GM12801 (cell line): ENCODE measurements around the gene HPSE2.

ENCODE experiments used
- TF ChIP-seq, protein P1 (sequence below): IDR thresholded peaks from one replicate; pipeline ENCODE4 v1.5.1; 2011; ENCODE audit warnings: control low read depth; ENCODE audit not compliant: insufficient read length; ENCODE audit errors: extremely low read depth

The HPSE2 gene

DNA sequence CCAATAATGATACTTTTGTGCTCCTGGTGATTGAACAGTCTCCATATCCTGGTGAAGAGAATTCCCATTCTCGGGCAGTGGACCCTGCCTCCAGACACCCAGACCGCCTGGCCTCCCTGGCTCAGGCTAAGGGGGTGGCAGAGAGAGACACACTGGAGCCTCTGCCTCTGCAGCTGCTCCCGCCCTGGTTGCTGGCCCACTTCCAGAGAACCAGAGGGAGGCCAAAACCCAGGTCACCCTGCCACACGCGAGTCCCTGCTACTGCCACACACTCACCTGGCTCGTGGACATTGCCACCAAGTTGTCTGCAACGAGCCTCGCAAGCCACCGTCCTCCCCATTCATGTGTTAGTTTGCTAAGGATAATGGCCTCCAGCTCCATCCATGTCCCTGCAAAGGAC lies 221.8 kb downstream of the HPSE2 start:
- TF ChIP-seq, protein P1, sequence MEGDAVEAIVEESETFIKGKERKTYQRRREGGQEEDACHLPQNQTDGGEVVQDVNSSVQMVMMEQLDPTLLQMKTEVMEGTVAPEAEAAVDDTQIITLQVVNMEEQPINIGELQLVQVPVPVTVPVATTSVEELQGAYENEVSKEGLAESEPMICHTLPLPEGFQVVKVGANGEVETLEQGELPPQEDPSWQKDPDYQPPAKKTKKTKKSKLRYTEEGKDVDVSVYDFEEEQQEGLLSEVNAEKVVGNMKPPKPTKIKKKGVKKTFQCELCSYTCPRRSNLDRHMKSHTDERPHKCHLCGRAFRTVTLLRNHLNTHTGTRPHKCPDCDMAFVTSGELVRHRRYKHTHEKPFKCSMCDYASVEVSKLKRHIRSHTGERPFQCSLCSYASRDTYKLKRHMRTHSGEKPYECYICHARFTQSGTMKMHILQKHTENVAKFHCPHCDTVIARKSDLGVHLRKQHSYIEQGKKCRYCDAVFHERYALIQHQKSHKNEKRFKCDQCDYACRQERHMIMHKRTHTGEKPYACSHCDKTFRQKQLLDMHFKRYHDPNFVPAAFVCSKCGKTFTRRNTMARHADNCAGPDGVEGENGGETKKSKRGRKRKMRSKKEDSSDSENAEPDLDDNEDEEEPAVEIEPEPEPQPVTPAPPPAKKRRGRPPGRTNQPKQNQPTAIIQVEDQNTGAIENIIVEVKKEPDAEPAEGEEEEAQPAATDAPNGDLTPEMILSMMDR, result no peak

DNA sequence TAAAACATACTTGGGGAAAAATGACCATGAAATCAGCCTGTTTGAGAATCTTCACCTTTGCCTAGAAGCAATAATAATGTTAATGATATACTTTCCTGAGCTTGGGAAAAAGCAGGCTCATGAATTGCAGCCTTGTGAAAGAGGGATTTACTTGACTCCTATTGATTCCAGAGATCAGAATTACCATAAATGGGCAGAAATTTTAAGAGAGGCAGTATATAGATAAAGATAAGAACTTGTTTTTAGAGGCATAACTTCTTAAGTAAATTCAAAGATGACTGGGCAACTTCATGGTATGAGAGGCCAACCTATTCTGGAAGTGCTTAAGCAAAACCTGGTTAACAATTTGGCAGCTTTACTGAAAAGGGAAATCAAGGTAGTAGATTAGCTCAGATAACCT lies 225.4 kb downstream of the HPSE2 start:
- TF ChIP-seq, protein P1, result no peak

DNA sequence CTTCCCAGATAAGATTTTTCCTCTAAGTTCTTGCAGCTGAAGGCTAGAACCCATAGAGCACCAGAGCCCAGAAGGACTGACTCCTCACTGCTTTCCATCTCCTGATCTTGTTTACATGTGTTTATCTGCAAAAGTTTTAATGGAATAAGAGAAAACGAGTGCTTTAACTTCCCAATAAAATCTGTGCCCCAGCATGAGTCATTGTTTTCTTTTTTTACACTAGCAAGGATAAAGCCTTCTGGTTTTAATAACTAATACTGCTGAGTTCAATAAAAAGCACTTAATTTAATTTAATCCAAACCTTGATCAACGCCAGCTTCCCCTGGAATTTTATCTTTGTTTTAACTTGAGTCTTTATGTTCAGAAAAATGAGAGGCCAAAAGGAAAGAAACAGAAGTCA lies 227.6 kb downstream of the HPSE2 start:
- TF ChIP-seq, protein P1, result no peak

DNA sequence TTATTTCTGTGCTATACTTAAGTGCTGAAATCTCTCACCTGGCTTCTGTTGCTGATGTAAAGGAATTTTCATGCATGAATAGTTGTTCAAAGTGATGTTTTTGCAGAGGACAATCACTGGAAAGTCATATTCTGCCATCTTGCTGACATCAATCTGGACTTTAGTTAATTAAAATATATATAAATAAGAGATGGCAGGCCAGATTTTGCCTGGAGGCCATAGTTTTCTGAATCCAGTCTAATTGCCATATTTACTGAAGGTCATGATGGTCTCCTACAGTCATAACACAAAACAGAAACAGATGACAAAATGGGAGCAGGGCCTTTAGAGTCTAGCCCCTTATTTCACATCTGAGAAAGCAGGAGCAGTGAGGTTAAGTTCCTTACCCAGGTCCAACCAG lies 228.2 kb downstream of the HPSE2 start:
- TF ChIP-seq, protein P1, result no peak

DNA sequence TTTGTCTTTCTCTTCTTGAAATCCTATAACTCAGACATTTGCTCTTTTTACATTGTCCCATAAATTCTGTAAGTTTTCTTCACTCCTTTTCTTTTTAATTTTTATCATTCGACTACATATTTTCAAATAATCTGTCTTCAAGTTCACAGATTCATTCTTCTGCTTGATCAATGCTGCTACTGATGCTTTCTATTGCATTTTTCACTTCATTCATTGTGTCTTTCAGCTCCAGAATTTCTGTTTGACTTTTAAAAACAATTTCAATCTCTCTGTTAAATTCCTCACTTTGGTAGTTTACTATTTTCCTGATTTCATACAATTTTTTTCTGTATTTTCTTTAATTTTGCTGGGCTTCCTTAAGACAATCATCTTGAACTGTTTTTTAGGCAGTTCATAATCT lies 230.4 kb downstream of the HPSE2 start:
- TF ChIP-seq, protein P1, result no peak

DNA sequence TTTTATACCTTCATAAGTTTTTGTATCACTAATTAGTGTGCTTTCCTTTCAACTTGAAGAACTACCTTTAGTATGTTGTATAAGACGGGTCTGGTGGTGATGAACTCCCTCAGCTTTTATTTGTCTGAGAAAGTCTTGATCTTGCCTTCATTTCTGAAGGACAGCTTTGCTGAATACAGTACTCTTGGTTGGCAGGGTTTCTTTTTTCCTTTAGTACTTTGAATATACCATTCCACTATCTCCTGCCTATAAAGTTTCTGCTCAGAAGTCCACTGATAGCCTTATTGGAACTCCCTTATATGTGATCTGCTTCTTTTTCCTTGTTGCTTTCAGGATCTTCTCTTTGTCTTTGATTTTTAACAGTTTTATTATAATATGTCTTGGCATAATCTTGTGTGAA lies 230.9 kb downstream of the HPSE2 start:
- TF ChIP-seq, protein P1, result no peak

DNA sequence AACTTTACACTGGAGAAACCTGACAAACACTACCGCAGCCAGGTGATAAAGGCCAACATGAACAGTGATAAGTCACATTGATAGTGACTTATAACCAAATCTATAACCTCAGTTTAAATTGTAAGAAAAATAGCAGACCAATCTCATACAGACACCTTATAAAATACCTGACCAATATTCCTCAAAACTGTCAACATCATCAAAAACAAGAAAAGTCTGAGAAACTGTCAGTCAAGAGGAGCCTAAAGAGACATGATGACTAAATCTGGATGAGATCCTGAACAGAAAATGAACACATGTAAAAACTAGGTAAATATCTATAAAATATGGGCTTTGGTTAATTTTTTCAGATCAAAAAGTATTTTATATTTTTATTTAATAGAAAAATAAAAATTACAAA lies 233.3 kb downstream of the HPSE2 start:
- TF ChIP-seq, protein P1, result no peak

DNA sequence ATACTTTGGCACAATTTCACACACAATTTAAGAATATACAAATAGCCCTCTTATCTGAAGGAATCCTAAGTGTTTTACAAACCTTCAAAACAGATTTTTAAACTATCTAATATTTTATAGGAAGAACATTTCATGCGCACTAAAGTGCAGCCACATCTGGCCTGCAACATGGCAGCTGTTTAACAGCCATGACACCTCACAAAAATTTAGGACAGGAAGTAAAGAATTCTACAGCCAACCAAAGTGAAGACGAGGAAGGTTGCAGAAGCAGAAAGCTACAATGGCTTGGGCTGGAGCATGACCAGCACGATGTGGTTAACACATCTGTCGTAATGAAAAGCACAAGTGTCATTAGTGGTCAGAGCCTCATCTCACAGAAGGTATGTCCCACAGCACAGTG lies 238.1 kb downstream of the HPSE2 start:
- TF ChIP-seq, protein P1, result no peak
